ENCODE measurements around the gene COPS8. TPM values are rescaled to one million over a fixed set of nuclear protein-coding genes. Genes with fewer than 3 reads are reported as not detected.

COPS8 gene
- total RNA-seq, 1 experiment from 2014 or later = 87.4 TPM

- DNase-seq (ENCODE audit: low spot score) = no peak
- CTCF ChIA-PET = no interaction called here
- Histone ChIP-seq H3K36me3 (ENCODE audit: insufficient read depth, low read length, poor library complexity, severe bottlenecking) (no peaks in the 10 kb centered on the region), H3K27ac (ENCODE audit: low read depth, low read length, poor library complexity, severe bottlenecking) (no peak overlapping the region), H3K4me3 (ENCODE audit: low read depth, low read length, poor library complexity, severe bottlenecking) (no peak overlapping the region), H3K4me1 (ENCODE audit: insufficient read depth, low read length, poor library complexity, severe bottlenecking) (no peaks in the 10 kb centered on the region), H3K27me3 (replicated peaks; ENCODE audit: insufficient read depth, low read depth, low read length, poor library complexity) (peaks cover 13% of the 10 kb centered on the region), H3K9me3 (ENCODE audit: low read depth, low read length, poor library complexity, severe bottlenecking) (no peaks in the 10 kb centered on the region)
- no peak for TF ChIP-seq EZH2 (IDR thresholded peaks at IDR 0.05; ENCODE audit: borderline replicate concordance, low read depth, low read length, poor library complexity, severe bottlenecking)
- TF ChIP-seq CTCF (conservative IDR thresholded peaks at IDR 0.05; ENCODE audit: low read depth, low read length) = no peak
- intact Hi-C loops (cut with micrococcal nuclease; ENCODE audit: unreplicated experiment) = no loop called here
- BruUV-seq (replicated peaks) = no TSS peak
- POLR2A ChIA-PET (ENCODE audit: low non-redundant PET) = no interaction called here
Measured at GRCh38 chr2:237140689-237141285, 55.1 kb downstream of the COPS8 start.

GRCh38 chr2:237141571-237142051 is 55.9 kb downstream of the COPS8 start:
- peaks cover 2% of the 10 kb centered on the region for H3K9me3 ChIP-seq (ENCODE audit: low read depth, low read length, poor library complexity, severe bottlenecking)
- ChIA-PET POLR2A (ENCODE audit: low non-redundant PET) (no interaction called here), CTCF (no interaction called here)
- intact Hi-C loops (cut with micrococcal nuclease; ENCODE audit: unreplicated experiment) = no loop called here
- TF ChIP-seq CTCF (conservative IDR thresholded peaks at IDR 0.05; ENCODE audit: low read depth, low read length) (no peak), EZH2 (IDR thresholded peaks at IDR 0.05; ENCODE audit: borderline replicate concordance, low read depth, low read length, poor library complexity, severe bottlenecking) (no peak)
- no peak overlapping the region for H3K27ac ChIP-seq (ENCODE audit: low read depth, low read length, poor library complexity, severe bottlenecking)
- no peaks in the 10 kb centered on the region for H3K36me3 ChIP-seq (ENCODE audit: insufficient read depth, low read length, poor library complexity, severe bottlenecking)
- no peak overlapping the region for H3K4me3 ChIP-seq (ENCODE audit: low read depth, low read length, poor library complexity, severe bottlenecking)
- H3K27me3 ChIP-seq (replicated peaks; ENCODE audit: insufficient read depth, low read depth, low read length, poor library complexity) = peaks cover 13% of the 10 kb centered on the region
- H3K4me1 ChIP-seq (ENCODE audit: insufficient read depth, low read length, poor library complexity, severe bottlenecking) = no peaks in the 10 kb centered on the region
- no TSS peak for BruUV-seq (replicated peaks)
- no peak for DNase-seq (ENCODE audit: low spot score)

- no peak for DNase-seq (ENCODE audit: low spot score)
- no peak for TF ChIP-seq EZH2 (IDR thresholded peaks at IDR 0.05; ENCODE audit: borderline replicate concordance, low read depth, low read length, poor library complexity, severe bottlenecking)
- no peak for TF ChIP-seq CTCF (conservative IDR thresholded peaks at IDR 0.05; ENCODE audit: low read depth, low read length)
- CTCF ChIA-PET = no interaction called here
- Histone ChIP-seq H3K9me3 (ENCODE audit: low read depth, low read length, poor library complexity, severe bottlenecking) (peaks cover 17% of the 10 kb centered on the region), H3K27ac (ENCODE audit: low read depth, low read length, poor library complexity, severe bottlenecking) (no peak overlapping the region), H3K36me3 (ENCODE audit: insufficient read depth, low read length, poor library complexity, severe bottlenecking) (no peaks in the 10 kb centered on the region), H3K4me3 (ENCODE audit: low read depth, low read length, poor library complexity, severe bottlenecking) (no peak overlapping the region), H3K4me1 (ENCODE audit: insufficient read depth, low read length, poor library complexity, severe bottlenecking) (no peaks in the 10 kb centered on the region), H3K27me3 (replicated peaks; ENCODE audit: insufficient read depth, low read depth, low read length, poor library complexity) (peaks cover 13% of the 10 kb centered on the region)
- BruUV-seq (replicated peaks) = no TSS peak
- POLR2A ChIA-PET (ENCODE audit: low non-redundant PET) = no interaction called here
- intact Hi-C loops (cut with micrococcal nuclease; ENCODE audit: unreplicated experiment) = no loop called here
Measured at GRCh38 chr2:237143118-237143517, 57.4 kb downstream of the COPS8 start.
